ENCODE data around the gene KRTAP10-6. TPM values are rescaled to one million over a fixed set of nuclear protein-coding genes. Genes with fewer than 3 reads are reported as not detected.

Gene KRTAP10-6
- total RNA-seq, 1 experiment from 2014 or later, result not detected

DNA sequence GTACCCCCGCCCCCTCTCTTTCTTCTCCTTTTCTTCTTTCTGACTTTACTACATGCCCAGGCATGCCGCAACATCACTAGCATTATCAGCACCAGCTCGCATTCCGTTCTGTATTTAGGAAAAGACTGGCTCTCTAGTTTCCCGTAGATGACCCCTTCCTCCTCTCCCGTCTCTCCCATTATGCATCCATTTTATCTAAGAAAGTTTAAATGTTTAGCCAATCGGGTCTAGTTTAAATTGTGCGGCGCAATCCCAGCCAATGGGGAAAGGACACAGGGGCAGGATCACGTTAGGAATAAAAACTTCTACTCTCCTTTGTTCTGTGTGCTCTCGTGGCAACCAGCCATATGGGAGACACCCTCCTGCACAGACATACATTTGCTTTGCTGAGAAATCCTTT is 5.8 kb upstream of the KRTAP10-6 start:
- H3K27me3 ChIP-seq (ENCODE audit: insufficient read depth, low read length), result no peaks in the 10 kb centered on the region
- ChIA-PET CTCF (no interaction called here), POLR2A (no interaction called here), RAD21 (ENCODE audit: low non-redundant PET in 1 of 2, low total read pairs in 2 of 2, uncharacterized antibody in 2 of 2, unreplicated experiment in 2 of 2) (no interaction called here)
- H3K9me2 ChIP-seq (ENCODE audit: insufficient read depth), result no peaks in the 10 kb centered on the region
- no peaks in the 10 kb centered on the region for H3K9me3 ChIP-seq (ENCODE audit: control insufficient read depth in 1 of 2, insufficient read depth in 1 of 2, low read depth in 1 of 2, low read length in 2 of 2)
- H3K36me3 ChIP-seq (ENCODE audit: control insufficient read depth in 1 of 2, insufficient read depth in 2 of 2, low read length in 2 of 2), result no peaks in the 10 kb centered on the region
- H3K4me3 ChIP-seq (replicated peaks in 1 of 2; ENCODE audit: low read depth in 1 of 2, low read length in 2 of 2), result no peak overlapping the region
- ATAC-seq, result no peak
- no peaks in the 10 kb centered on the region for H3K79me2 ChIP-seq (ENCODE audit: insufficient read depth, low read length)
- no peak overlapping the region for H3K4me2 ChIP-seq (ENCODE audit: low read length)
- H3K4me1 ChIP-seq (ENCODE audit: control insufficient read depth in 1 of 2, insufficient read depth in 2 of 2, low read length in 2 of 2), result peaks cover 0 to 3% of the 10 kb centered on the region in 2 experiments; a peak in 1 of 4 replicates
- no peak overlapping the region for H2AFZ ChIP-seq (ENCODE audit: low read depth, low read length, poor library complexity, severe bottlenecking)
- no TSS peak for BruUV-seq (replicated peaks)
- H3K27ac ChIP-seq (ENCODE audit: low read depth, low read length), result no peak overlapping the region
- H3K9ac ChIP-seq (ENCODE audit: low read length), result no peak overlapping the region
- intact Hi-C loops (cut with micrococcal nuclease), result no loop called here
- TF ChIP-seq CEBPB (IDR thresholded peaks at IDR 0.05; ENCODE audit: low read depth) (no peak), TCF7L2 (IDR thresholded peaks at IDR 0.05; ENCODE audit: borderline replicate concordance, extremely low read depth, insufficient read depth, insufficient read length) (no peak), POLR2A (IDR thresholded peaks at IDR 0.05; ENCODE audit: borderline replicate concordance, extremely low read depth, insufficient read depth, insufficient read length) (no peak), CBX3 (IDR thresholded peaks at IDR 0.05; ENCODE audit: low read depth) (no peak), JUND (IDR thresholded peaks at IDR 0.05) (no peak), ZNF274 (IDR thresholded peaks at IDR 0.05; ENCODE audit: low read depth, low read length) (no peak), POLR2AphosphoS5 (IDR thresholded peaks at IDR 0.05; ENCODE audit: low read depth, low read length) (no peak), SP1 (IDR thresholded peaks at IDR 0.05; ENCODE audit: low read depth) (no peak), ELF1 (IDR thresholded peaks at IDR 0.05; ENCODE audit: borderline replicate concordance, low read depth) (no peak), FOSL1 (IDR thresholded peaks at IDR 0.05; ENCODE audit: low read depth) (no peak), RAD21 (IDR thresholded peaks at IDR 0.05; ENCODE audit: low read depth) (no peak)
- TF ChIP-seq, protein P1, sequence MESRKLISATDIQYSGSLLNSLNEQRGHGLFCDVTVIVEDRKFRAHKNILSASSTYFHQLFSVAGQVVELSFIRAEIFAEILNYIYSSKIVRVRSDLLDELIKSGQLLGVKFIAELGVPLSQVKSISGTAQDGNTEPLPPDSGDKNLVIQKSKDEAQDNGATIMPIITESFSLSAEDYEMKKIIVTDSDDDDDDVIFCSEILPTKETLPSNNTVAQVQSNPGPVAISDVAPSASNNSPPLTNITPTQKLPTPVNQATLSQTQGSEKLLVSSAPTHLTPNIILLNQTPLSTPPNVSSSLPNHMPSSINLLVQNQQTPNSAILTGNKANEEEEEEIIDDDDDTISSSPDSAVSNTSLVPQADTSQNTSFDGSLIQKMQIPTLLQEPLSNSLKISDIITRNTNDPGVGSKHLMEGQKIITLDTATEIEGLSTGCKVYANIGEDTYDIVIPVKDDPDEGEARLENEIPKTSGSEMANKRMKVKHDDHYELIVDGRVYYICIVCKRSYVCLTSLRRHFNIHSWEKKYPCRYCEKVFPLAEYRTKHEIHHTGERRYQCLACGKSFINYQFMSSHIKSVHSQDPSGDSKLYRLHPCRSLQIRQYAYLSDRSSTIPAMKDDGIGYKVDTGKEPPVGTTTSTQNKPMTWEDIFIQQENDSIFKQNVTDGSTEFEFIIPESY (IDR thresholded peaks at IDR 0.05; ENCODE audit: extremely low read depth, insufficient replicate concordance, low read length), result no peak
- TF ChIP-seq, protein P2, sequence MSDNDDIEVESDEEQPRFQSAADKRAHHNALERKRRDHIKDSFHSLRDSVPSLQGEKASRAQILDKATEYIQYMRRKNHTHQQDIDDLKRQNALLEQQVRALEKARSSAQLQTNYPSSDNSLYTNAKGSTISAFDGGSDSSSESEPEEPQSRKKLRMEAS (IDR thresholded peaks at IDR 0.05), result no peak
- no peak for DNase-seq (ENCODE audit: low read depth, low spot score)
- no peaks in the 10 kb centered on the region for H4K20me1 ChIP-seq (ENCODE audit: insufficient read depth)

All from HCT116 (cell line).